ENCODE data around the gene ZC3H4. TPM values are rescaled to one million over a fixed set of nuclear protein-coding genes. Genes with fewer than 3 reads are reported as not detected.
"Not testable (repeated sequence)": the region's sequence is repeated elsewhere in the genome, so short reads cannot be mapped to it uniquely, and the experiment has no call there.

ZC3H4 gene
- total RNA-seq, 1 experiment from 2014 or later: 94.4 TPM

DNA sequence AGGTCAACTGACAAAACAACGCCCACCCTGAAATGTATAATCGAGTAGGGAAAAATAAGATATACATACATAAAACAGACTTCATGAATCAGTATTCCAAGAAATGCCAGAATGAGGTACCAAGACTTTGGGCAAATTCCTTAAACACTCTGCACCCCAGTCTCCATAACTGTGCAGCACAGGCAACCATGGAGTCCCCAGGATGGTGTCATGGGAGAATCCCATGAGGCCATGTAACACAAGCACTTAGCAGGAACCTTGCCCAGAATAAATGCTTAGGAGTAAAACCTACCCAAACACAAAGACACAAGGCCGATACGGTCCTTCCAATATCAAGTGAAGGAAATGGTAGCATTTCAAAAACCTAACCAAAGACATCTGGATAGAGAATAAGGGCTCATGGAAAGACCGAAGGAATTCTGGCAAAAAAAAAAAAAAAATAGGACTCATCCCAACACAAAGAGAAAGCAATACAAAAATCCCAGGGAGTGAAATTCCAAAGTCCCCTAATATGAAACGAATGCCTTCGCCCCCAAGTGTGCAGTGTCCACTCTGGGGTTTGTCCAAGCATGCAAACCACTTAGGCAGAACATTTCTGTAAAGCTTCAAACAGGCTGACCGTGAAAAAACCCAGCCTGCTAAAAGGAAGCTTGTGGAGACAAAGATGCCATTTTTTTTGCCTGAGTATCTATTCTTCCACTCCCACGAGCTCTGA is 11.1 kb downstream of the ZC3H4 start:
- intact Hi-C loops (cut with micrococcal nuclease; ENCODE audit: unreplicated experiment): no loop called here
- BruUV-seq (replicated peaks): no TSS peak
- H3K36me3 ChIP-seq (ENCODE audit: insufficient read depth, low read length, poor library complexity, severe bottlenecking): peaks cover 10% of the 10 kb centered on the region
- DNase-seq (ENCODE audit: low spot score): no peak
- ChIA-PET POLR2A (ENCODE audit: low non-redundant PET) (interaction anchor here (0.7 kb wide), 1 partner anchor 1540 kb away, joined by 4 read pairs; no protein-coding TSS in a partner anchor), CTCF (no interaction called here)
- peaks cover 13% of the 10 kb centered on the region for H3K4me1 ChIP-seq (ENCODE audit: insufficient read depth, low read length, poor library complexity, severe bottlenecking)
- no peaks in the 10 kb centered on the region for H3K27me3 ChIP-seq (replicated peaks; ENCODE audit: insufficient read depth, low read depth, low read length, poor library complexity)
- no peak overlapping the region for H3K27ac ChIP-seq (ENCODE audit: low read depth, low read length, poor library complexity, severe bottlenecking)
- H3K9me3 ChIP-seq (ENCODE audit: low read depth, low read length, poor library complexity, severe bottlenecking): no peaks in the 10 kb centered on the region
- no peak overlapping the region for H3K4me3 ChIP-seq (ENCODE audit: low read depth, low read length, poor library complexity, severe bottlenecking)
- TF ChIP-seq, protein P1, sequence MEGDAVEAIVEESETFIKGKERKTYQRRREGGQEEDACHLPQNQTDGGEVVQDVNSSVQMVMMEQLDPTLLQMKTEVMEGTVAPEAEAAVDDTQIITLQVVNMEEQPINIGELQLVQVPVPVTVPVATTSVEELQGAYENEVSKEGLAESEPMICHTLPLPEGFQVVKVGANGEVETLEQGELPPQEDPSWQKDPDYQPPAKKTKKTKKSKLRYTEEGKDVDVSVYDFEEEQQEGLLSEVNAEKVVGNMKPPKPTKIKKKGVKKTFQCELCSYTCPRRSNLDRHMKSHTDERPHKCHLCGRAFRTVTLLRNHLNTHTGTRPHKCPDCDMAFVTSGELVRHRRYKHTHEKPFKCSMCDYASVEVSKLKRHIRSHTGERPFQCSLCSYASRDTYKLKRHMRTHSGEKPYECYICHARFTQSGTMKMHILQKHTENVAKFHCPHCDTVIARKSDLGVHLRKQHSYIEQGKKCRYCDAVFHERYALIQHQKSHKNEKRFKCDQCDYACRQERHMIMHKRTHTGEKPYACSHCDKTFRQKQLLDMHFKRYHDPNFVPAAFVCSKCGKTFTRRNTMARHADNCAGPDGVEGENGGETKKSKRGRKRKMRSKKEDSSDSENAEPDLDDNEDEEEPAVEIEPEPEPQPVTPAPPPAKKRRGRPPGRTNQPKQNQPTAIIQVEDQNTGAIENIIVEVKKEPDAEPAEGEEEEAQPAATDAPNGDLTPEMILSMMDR (conservative IDR thresholded peaks at IDR 0.05; ENCODE audit: low read depth, low read length): no peak
- TF ChIP-seq EZH2 (IDR thresholded peaks at IDR 0.05; ENCODE audit: borderline replicate concordance, low read depth, low read length, poor library complexity, severe bottlenecking): no peak

DNA sequence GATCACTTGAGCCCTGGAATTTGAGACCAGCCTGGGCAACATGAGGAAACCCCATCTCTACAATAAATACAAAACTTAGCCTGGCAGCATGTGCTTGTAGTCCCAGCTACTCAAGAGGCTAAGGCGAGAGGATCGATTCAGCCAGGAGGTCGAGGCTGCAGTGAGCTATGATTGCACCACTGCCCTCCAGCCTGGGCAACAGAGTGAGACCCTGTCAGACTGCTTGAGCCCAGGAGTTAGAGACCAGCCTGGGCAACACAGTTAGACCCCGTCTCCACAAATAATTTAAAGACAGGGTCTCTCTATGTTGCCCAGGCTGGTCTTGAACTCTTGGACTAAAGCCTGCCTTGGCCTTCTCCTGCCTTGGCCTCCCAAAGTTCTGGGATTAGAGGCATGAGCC is 12.5 kb downstream of the ZC3H4 start:
- H3K9me3 ChIP-seq (ENCODE audit: low read depth, low read length, poor library complexity, severe bottlenecking); H3K4me3 ChIP-seq (ENCODE audit: low read depth, low read length, poor library complexity, severe bottlenecking); H3K36me3 ChIP-seq (ENCODE audit: insufficient read depth, low read length, poor library complexity, severe bottlenecking); CTCF ChIA-PET; H3K27me3 ChIP-seq (replicated peaks; ENCODE audit: insufficient read depth, low read depth, low read length, poor library complexity); BruUV-seq (replicated peaks); DNase-seq (ENCODE audit: low spot score); intact Hi-C loops (cut with micrococcal nuclease; ENCODE audit: unreplicated experiment); H3K27ac ChIP-seq (ENCODE audit: low read depth, low read length, poor library complexity, severe bottlenecking): not testable (repeated sequence)
- H3K4me1 ChIP-seq (ENCODE audit: insufficient read depth, low read length, poor library complexity, severe bottlenecking): peaks cover 17% of the 10 kb centered on the region
- POLR2A ChIA-PET (ENCODE audit: low non-redundant PET): interaction anchor here (0.7 kb wide), 1 partner anchor 519 kb away, joined by 3 read pairs; no protein-coding TSS in a partner anchor

DNA sequence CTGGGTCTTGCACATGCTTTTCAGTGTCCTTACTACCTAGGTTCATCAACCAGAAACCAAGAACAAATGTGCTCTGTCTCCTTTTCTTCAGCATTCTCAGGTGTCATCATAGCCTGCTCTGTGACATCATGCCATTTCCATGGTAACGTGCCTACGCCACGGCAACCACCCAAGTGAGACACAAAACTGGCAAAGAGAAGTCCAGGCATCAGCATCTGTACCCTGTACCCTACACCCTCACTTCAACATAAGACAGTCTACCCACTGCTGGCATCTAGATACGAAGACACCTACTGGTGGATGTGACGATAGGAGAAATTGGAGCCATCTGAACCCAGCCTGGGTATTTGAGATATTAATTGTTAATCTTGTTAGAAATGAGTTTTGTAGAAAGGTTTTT is 13.3 kb downstream of the ZC3H4 start:
- Histone ChIP-seq H3K9me3 (ENCODE audit: low read depth, low read length, poor library complexity, severe bottlenecking) (no peaks in the 10 kb centered on the region), H3K27me3 (replicated peaks; ENCODE audit: insufficient read depth, low read depth, low read length, poor library complexity) (no peaks in the 10 kb centered on the region), H3K27ac (ENCODE audit: low read depth, low read length, poor library complexity, severe bottlenecking) (no peak overlapping the region), H3K4me1 (ENCODE audit: insufficient read depth, low read length, poor library complexity, severe bottlenecking) (peaks cover 17% of the 10 kb centered on the region), H3K36me3 (ENCODE audit: insufficient read depth, low read length, poor library complexity, severe bottlenecking) (peaks cover 7% of the 10 kb centered on the region), H3K4me3 (ENCODE audit: low read depth, low read length, poor library complexity, severe bottlenecking) (no peak overlapping the region)
- ChIA-PET CTCF (no interaction called here), POLR2A (ENCODE audit: low non-redundant PET) (no interaction called here)
- intact Hi-C loops (cut with micrococcal nuclease; ENCODE audit: unreplicated experiment): no loop called here
- DNase-seq (ENCODE audit: low spot score): no peak
- TF ChIP-seq, protein P1 (conservative IDR thresholded peaks at IDR 0.05; ENCODE audit: low read depth, low read length): no peak
- no peak for TF ChIP-seq EZH2 (IDR thresholded peaks at IDR 0.05; ENCODE audit: borderline replicate concordance, low read depth, low read length, poor library complexity, severe bottlenecking)
- BruUV-seq (replicated peaks): no TSS peak

DNA sequence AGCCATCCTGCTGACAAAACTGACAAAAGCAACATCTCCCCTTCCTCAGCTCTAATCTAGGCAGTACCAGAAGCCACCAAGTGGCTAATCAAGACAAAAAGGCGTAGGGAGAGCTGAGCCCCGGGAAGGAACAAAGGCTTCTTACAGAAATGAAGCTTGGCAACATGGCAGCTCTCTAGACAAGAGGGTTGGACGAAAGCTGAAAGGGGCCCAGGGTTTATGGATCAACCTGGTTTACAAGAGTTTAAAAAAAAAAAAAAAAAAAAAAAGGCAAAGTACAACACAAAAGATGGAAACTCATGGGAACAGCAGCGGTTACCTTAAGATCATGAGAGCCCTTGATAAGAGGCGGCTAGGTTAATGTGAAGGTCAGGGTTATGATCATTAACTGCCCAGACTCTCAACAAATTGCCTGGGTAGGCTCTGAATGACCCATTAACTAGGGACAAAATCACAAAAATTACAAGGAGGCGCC is 14.0 kb downstream of the ZC3H4 start:
- no peaks in the 10 kb centered on the region for H3K9me3 ChIP-seq (ENCODE audit: low read depth, low read length, poor library complexity, severe bottlenecking)
- H3K4me3 ChIP-seq (ENCODE audit: low read depth, low read length, poor library complexity, severe bottlenecking): no peak overlapping the region
- H3K36me3 ChIP-seq (ENCODE audit: insufficient read depth, low read length, poor library complexity, severe bottlenecking): peaks cover 6% of the 10 kb centered on the region
- ChIA-PET CTCF (interaction anchor here (0.6 kb wide), 1 partner anchor 87 kb away, joined by 11 read pairs; no protein-coding TSS in a partner anchor), POLR2A (ENCODE audit: low non-redundant PET) (no interaction called here)
- TF ChIP-seq EZH2 (IDR thresholded peaks at IDR 0.05; ENCODE audit: borderline replicate concordance, low read depth, low read length, poor library complexity, severe bottlenecking): no peak
- TF ChIP-seq, protein P1 (conservative IDR thresholded peaks at IDR 0.05; ENCODE audit: low read depth, low read length): no peak
- BruUV-seq (replicated peaks): no TSS peak
- intact Hi-C loops (cut with micrococcal nuclease; ENCODE audit: unreplicated experiment): no loop called here
- no peak overlapping the region for H3K27ac ChIP-seq (ENCODE audit: low read depth, low read length, poor library complexity, severe bottlenecking)
- no peak for DNase-seq (ENCODE audit: low spot score)
- peaks cover 17% of the 10 kb centered on the region for H3K4me1 ChIP-seq (ENCODE audit: insufficient read depth, low read length, poor library complexity, severe bottlenecking)
- H3K27me3 ChIP-seq (replicated peaks; ENCODE audit: insufficient read depth, low read depth, low read length, poor library complexity): no peaks in the 10 kb centered on the region

All from A673 (cell line).